ENCODE measurements around the gene C1QTNF5. TPM values are rescaled to one million over a fixed set of nuclear protein-coding genes. Genes with fewer than 3 reads are reported as not detected.
A peak's percentile ranks its signal among the peaks of the same experiment; 100 is the strongest.
"Not testable (repeated sequence)": the region's sequence is repeated elsewhere in the genome, so short reads cannot be mapped to it uniquely, and the experiment has no call there.

C1QTNF5 gene, protein sequence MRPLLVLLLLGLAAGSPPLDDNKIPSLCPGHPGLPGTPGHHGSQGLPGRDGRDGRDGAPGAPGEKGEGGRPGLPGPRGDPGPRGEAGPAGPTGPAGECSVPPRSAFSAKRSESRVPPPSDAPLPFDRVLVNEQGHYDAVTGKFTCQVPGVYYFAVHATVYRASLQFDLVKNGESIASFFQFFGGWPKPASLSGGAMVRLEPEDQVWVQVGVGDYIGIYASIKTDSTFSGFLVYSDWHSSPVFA
- total RNA-seq (ENCODE audit: low replicate concordance), result 5.3 and 90.8 TPM in 2 replicates

DNA sequence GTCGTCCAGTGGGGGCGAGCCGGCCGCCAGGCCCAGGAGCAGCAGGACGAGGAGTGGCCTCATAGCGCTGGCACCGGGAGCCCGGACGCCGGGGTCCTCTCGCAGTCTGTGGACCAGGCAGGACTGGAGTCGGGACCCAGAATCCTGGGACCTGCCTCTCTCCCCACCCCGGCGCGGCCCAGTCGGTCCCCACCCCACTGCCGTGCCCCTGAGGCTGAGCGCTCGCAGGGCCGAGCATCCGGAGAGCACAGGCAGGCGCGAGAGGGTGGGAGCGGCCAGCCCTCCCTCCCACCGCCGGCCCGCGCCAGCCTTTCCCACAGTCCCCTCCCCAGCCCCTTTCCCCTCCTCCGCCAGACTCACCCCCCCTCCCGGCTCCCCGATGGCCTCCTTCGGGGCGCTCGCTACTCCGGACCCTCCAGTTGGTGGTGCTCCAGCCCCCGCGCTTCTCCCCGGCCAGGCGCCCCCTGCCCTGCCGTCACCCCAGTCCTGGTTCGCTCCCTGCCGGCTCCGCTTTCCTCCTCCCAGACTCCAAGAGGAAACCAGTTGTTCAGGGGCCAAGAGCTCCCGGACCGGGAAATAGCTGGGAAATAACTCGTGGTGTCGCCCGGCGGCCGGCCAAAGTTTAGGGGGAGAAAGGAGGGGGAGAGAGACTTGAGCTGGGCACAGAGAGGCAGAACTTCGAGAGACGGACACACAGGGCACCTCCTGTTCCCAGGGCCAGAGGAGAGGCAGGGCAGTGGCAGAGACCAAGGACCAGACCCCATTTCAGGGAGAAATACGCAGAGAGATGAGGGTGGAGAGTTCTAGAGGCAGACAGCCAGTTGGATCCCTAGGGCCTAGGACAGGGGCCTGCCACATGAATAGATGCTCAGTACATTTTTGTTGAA lies at the start of gene C1QTNF5:
Gene C1QTNF5, minus strand, starts transcription at position 549 of the 887 bp plus-strand sequence. Its CDS starts 486 bp downstream, at position 63.
- peak within 1 kb of the TSS; percentile 71 for H3K4me3 ChIP-seq (ENCODE audit: low read depth, low read length)
- TF ChIP-seq, protein P1, sequence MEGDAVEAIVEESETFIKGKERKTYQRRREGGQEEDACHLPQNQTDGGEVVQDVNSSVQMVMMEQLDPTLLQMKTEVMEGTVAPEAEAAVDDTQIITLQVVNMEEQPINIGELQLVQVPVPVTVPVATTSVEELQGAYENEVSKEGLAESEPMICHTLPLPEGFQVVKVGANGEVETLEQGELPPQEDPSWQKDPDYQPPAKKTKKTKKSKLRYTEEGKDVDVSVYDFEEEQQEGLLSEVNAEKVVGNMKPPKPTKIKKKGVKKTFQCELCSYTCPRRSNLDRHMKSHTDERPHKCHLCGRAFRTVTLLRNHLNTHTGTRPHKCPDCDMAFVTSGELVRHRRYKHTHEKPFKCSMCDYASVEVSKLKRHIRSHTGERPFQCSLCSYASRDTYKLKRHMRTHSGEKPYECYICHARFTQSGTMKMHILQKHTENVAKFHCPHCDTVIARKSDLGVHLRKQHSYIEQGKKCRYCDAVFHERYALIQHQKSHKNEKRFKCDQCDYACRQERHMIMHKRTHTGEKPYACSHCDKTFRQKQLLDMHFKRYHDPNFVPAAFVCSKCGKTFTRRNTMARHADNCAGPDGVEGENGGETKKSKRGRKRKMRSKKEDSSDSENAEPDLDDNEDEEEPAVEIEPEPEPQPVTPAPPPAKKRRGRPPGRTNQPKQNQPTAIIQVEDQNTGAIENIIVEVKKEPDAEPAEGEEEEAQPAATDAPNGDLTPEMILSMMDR (IDR thresholded peaks at IDR 0.05; ENCODE audit: insufficient read depth, low read length), result no peak
- DNase-seq (ENCODE audit: low read depth), result peak; percentile 85

DNA sequence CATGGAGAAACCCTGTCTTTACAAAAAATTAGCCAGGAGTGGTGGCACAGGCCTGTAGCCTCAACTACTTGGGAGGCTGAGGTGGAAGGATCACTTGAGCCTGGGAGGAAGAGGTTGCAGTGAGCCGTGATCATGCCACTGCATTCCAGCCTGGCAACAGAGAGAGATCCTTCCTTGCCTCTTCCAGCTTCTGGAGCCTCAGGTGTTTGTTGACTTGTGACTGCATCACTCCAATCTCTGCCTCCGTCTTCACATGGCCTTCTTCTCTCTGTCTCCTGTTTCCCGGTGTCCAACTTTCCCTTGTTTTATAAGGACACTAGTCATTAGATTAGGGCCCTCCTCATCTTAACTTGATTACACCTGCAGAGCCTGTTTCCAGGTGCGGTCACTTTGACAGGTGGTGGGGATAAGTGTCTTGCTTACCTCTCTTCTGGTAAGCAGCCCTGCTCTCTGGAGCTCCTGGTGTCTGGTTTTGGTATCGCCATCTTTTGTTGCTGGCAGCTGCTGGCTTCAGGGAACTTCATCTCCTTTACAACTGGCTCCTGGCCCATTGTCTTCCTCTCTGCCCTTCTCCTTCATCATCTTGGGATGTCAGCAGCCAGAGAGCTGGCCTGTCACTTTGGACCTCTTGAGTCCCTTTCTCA lies 49.0 kb upstream of the C1QTNF5 start:
- TF ChIP-seq, protein P1 (IDR thresholded peaks at IDR 0.05; ENCODE audit: insufficient read depth, low read length), result peak; percentile 48
- no peak for DNase-seq (ENCODE audit: low read depth)
- no peak overlapping the region for H3K4me3 ChIP-seq (ENCODE audit: low read depth, low read length)

DNA sequence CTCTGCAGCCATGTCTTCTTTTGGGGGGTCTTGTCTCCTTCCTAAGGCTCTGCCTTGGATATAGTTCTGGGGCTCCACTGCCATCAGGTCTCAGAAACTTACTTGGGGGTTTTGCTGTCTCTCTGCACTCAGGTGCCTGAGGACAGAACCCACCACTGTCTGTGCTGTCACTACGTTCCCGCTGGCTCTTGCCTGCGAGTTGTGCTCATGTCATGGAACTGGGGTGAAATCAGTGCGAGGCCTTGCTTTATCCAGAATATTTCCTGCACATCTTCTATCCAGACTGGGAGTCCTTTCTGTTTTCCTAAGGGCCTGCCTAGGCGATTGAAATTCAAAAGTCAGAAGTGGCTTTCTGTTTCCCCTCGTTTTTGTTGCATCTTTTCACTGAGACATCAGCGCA lies 47.4 kb upstream of the C1QTNF5 start:
- TF ChIP-seq, protein P1 (IDR thresholded peaks at IDR 0.05; ENCODE audit: insufficient read depth, low read length), result no peak
- H3K4me3 ChIP-seq (ENCODE audit: low read depth, low read length), result no peak overlapping the region
- DNase-seq (ENCODE audit: low read depth), result no peak

DNA sequence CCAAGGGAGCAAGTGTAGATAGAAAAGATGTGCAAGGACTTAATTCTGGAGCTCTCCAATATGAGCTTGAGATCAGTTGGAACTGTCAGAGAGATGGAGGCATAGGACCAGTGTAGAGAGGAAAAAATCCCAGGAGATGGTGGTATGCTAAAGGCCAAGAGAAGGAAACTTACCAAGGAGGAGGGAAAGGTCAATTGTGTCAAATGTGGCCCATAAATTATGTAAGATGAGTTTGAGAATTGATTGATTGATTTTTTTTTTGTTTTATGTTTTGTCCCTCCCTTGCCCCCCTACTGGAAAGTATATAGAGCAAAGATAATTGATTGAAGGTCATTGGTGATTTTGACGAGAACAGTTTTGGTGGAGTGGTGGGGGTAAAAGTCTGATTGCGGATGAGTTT lies 43.6 kb upstream of the C1QTNF5 start:
- TF ChIP-seq, protein P1 (IDR thresholded peaks at IDR 0.05; ENCODE audit: insufficient read depth, low read length), result no peak
- no peak overlapping the region for H3K4me3 ChIP-seq (ENCODE audit: low read depth, low read length)
- no peak for DNase-seq (ENCODE audit: low read depth)

DNA sequence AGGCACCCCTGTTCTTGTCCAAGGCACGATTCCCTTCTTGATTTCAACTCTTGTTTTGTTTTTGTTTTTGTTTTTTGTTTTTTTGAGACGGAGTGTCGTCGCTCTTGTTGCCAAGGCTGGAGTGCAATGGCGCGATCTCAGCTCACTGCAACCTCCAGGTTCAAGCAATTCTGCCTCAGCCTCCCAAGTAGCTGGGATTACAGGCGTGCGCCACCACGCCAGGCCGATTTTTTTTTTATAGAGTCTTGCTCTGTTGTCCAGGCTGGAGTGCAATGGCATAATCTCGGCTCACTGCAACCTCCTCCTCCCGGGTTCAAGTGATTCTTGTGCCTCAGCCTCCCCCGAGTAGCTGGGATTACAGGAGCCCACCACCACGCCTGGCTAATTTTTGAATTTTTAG lies 41.8 kb upstream of the C1QTNF5 start:
- not testable (repeated sequence) for DNase-seq (ENCODE audit: low read depth); H3K4me3 ChIP-seq (ENCODE audit: low read depth, low read length)

DNA sequence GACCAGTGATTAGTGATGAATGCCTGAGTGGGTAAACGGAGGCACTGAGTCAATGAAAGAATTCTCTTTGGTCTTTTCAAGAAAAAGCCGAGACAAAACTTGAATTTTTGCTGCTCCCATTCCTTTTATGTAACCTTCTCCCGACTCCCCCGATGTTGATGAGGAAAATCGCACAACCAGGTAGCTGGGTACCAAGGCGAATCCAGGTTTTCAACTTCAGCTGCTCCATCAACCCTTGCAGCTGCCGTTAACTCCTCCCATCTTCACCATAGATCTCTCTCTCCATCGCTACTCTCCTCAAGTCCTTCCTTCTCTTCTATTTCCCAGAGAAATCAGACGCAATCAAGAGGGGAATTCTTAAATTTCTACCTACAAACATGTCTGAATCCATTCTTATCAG lies 41.4 kb upstream of the C1QTNF5 start:
- H3K4me3 ChIP-seq (ENCODE audit: low read depth, low read length), result peak overlapping the region; percentile 67
- TF ChIP-seq, protein P1 (IDR thresholded peaks at IDR 0.05; ENCODE audit: insufficient read depth, low read length), result no peak
- no peak for DNase-seq (ENCODE audit: low read depth)
